ENCODE measurements around the gene ASIC4.

The ASIC4 gene

GRCh38 chr2:219499058-219499307 is 15.3 kb upstream of the ASIC4 start:
- Histone ChIP-seq H3K4me3 (ENCODE audit: extremely low read depth, insufficient read depth, low read length, poor library complexity, severe bottlenecking) (peak overlapping the region; percentile 57), H3K27ac (ENCODE audit: low read depth, low read length, severe bottlenecking) (peak overlapping the region; percentile 44), H3K36me3 (ENCODE audit: control insufficient read depth, insufficient read depth, low read length) (no peaks in the 10 kb centered on the region), H3K9me3 (ENCODE audit: control insufficient read depth, low read length) (no peaks in the 10 kb centered on the region), H3K4me1 (ENCODE audit: control insufficient read depth, insufficient read depth, low read length, poor library complexity, severe bottlenecking) (peaks cover 41% of the 10 kb centered on the region)
- WGBS, 2 experiments (ENCODE audit: insufficient coverage in 2 of 2), result 8 to 10% methylated on average over 3 of the region's 3 CpGs

- Histone ChIP-seq H3K4me1 (ENCODE audit: control insufficient read depth, insufficient read depth, low read length, poor library complexity, severe bottlenecking) (peaks cover 41% of the 10 kb centered on the region), H3K36me3 (ENCODE audit: control insufficient read depth, insufficient read depth, low read length) (no peaks in the 10 kb centered on the region), H3K27ac (ENCODE audit: low read depth, low read length, severe bottlenecking) (no peak overlapping the region), H3K9me3 (ENCODE audit: control insufficient read depth, low read length) (no peaks in the 10 kb centered on the region), H3K4me3 (ENCODE audit: extremely low read depth, insufficient read depth, low read length, poor library complexity, severe bottlenecking) (peak overlapping the region; percentile 57)
- WGBS, 2 experiments (ENCODE audit: insufficient coverage in 2 of 2), result 67 to 78% methylated on average over 1 of the region's 1 CpG
These were observed 14.7 kb upstream of the ASIC4 start for GRCh38 chr2:219499555-219499954.

- WGBS, 2 experiments (ENCODE audit: insufficient coverage in 2 of 2), result 83 to 86% methylated on average over 1 to 2 of the region's 2 CpGs
- no peak overlapping the region for H3K4me3 ChIP-seq (ENCODE audit: extremely low read depth, insufficient read depth, low read length, poor library complexity, severe bottlenecking)
- H3K36me3 ChIP-seq (ENCODE audit: control insufficient read depth, insufficient read depth, low read length), result no peaks in the 10 kb centered on the region
- peaks cover 41% of the 10 kb centered on the region for H3K4me1 ChIP-seq (ENCODE audit: control insufficient read depth, insufficient read depth, low read length, poor library complexity, severe bottlenecking)
- no peak overlapping the region for H3K27ac ChIP-seq (ENCODE audit: low read depth, low read length, severe bottlenecking)
- H3K9me3 ChIP-seq (ENCODE audit: control insufficient read depth, low read length), result no peaks in the 10 kb centered on the region
These were observed 14.1 kb upstream of the ASIC4 start for GRCh38 chr2:219500135-219500534.

GRCh38 chr2:219501849-219502248 is 12.4 kb upstream of the ASIC4 start:
- Histone ChIP-seq H3K4me1 (ENCODE audit: control insufficient read depth, insufficient read depth, low read length, poor library complexity, severe bottlenecking) (peaks cover 38% of the 10 kb centered on the region), H3K9me3 (ENCODE audit: control insufficient read depth, low read length) (no peaks in the 10 kb centered on the region), H3K27ac (ENCODE audit: low read depth, low read length, severe bottlenecking) (no peak overlapping the region), H3K36me3 (ENCODE audit: control insufficient read depth, insufficient read depth, low read length) (peaks cover 8% of the 10 kb centered on the region), H3K4me3 (ENCODE audit: extremely low read depth, insufficient read depth, low read length, poor library complexity, severe bottlenecking) (no peak overlapping the region)
- WGBS, 2 experiments (ENCODE audit: insufficient coverage in 2 of 2), result 91 to 95% methylated on average over 13 to 14 of the region's 14 CpGs

- Histone ChIP-seq H3K36me3 (ENCODE audit: control insufficient read depth, insufficient read depth, low read length) (peaks cover 11% of the 10 kb centered on the region), H3K27ac (ENCODE audit: low read depth, low read length, severe bottlenecking) (no peak overlapping the region), H3K4me3 (ENCODE audit: extremely low read depth, insufficient read depth, low read length, poor library complexity, severe bottlenecking) (no peak overlapping the region), H3K4me1 (ENCODE audit: control insufficient read depth, insufficient read depth, low read length, poor library complexity, severe bottlenecking) (peaks cover 33% of the 10 kb centered on the region), H3K9me3 (ENCODE audit: control insufficient read depth, low read length) (no peaks in the 10 kb centered on the region)
These were observed 11.7 kb upstream of the ASIC4 start for GRCh38 chr2:219502618-219503017.

- 92 to 95% methylated on average over 8 to 9 of the region's 9 CpGs for whole genome bisulfite sequencing, 2 experiments (ENCODE audit: insufficient coverage in 2 of 2)
- H3K27ac ChIP-seq (ENCODE audit: low read depth, low read length, severe bottlenecking), result no peak overlapping the region
- peaks cover 29% of the 10 kb centered on the region for H3K4me1 ChIP-seq (ENCODE audit: control insufficient read depth, insufficient read depth, low read length, poor library complexity, severe bottlenecking)
- H3K9me3 ChIP-seq (ENCODE audit: control insufficient read depth, low read length), result no peaks in the 10 kb centered on the region
- H3K4me3 ChIP-seq (ENCODE audit: extremely low read depth, insufficient read depth, low read length, poor library complexity, severe bottlenecking), result no peak overlapping the region
- H3K36me3 ChIP-seq (ENCODE audit: control insufficient read depth, insufficient read depth, low read length), result peaks cover 11% of the 10 kb centered on the region
These were observed 8.7 kb upstream of the ASIC4 start for GRCh38 chr2:219505585-219505984.

GRCh38 chr2:219506153-219506801 is 8.0 kb upstream of the ASIC4 start:
- Histone ChIP-seq H3K4me3 (ENCODE audit: extremely low read depth, insufficient read depth, low read length, poor library complexity, severe bottlenecking) (no peak overlapping the region), H3K27ac (ENCODE audit: low read depth, low read length, severe bottlenecking) (no peak overlapping the region), H3K9me3 (ENCODE audit: control insufficient read depth, low read length) (peaks cover 4% of the 10 kb centered on the region), H3K36me3 (ENCODE audit: control insufficient read depth, insufficient read depth, low read length) (peaks cover 11% of the 10 kb centered on the region), H3K4me1 (ENCODE audit: control insufficient read depth, insufficient read depth, low read length, poor library complexity, severe bottlenecking) (peaks cover 24% of the 10 kb centered on the region)
- 82 to 86% methylated on average over 17 to 23 of the region's 23 CpGs for WGBS, 2 experiments (ENCODE audit: insufficient coverage in 2 of 2)

- peaks cover 24% of the 10 kb centered on the region for H3K4me1 ChIP-seq (ENCODE audit: control insufficient read depth, insufficient read depth, low read length, poor library complexity, severe bottlenecking)
- peak overlapping the region; percentile 23 for H3K27ac ChIP-seq (ENCODE audit: low read depth, low read length, severe bottlenecking)
- H3K36me3 ChIP-seq (ENCODE audit: control insufficient read depth, insufficient read depth, low read length), result peaks cover 11% of the 10 kb centered on the region
- no peak overlapping the region for H3K4me3 ChIP-seq (ENCODE audit: extremely low read depth, insufficient read depth, low read length, poor library complexity, severe bottlenecking)
- H3K9me3 ChIP-seq (ENCODE audit: control insufficient read depth, low read length), result peaks cover 5% of the 10 kb centered on the region
- 31 to 40% methylated on average over 9 to 10 of the region's 17 CpGs for WGBS, 2 experiments (ENCODE audit: insufficient coverage in 2 of 2)
These were observed 7.3 kb upstream of the ASIC4 start for GRCh38 chr2:219506802-219507526.

GRCh38 chr2:219507581-219508443 is 6.5 kb upstream of the ASIC4 start:
- H3K4me3 ChIP-seq (ENCODE audit: extremely low read depth, insufficient read depth, low read length, poor library complexity, severe bottlenecking), result no peak overlapping the region
- WGBS, 2 experiments (ENCODE audit: insufficient coverage in 2 of 2), result 68 to 84% methylated on average over 4 to 5 of the region's 8 CpGs
- peaks cover 5% of the 10 kb centered on the region for H3K9me3 ChIP-seq (ENCODE audit: control insufficient read depth, low read length)
- no peak overlapping the region for H3K27ac ChIP-seq (ENCODE audit: low read depth, low read length, severe bottlenecking)
- H3K36me3 ChIP-seq (ENCODE audit: control insufficient read depth, insufficient read depth, low read length), result peaks cover 11% of the 10 kb centered on the region
- H3K4me1 ChIP-seq (ENCODE audit: control insufficient read depth, insufficient read depth, low read length, poor library complexity, severe bottlenecking), result peaks cover 24% of the 10 kb centered on the region

- H3K4me1 ChIP-seq (ENCODE audit: control insufficient read depth, insufficient read depth, low read length, poor library complexity, severe bottlenecking), result peaks cover 30% of the 10 kb centered on the region
- H3K4me3 ChIP-seq (ENCODE audit: extremely low read depth, insufficient read depth, low read length, poor library complexity, severe bottlenecking), result no peak overlapping the region
- H3K36me3 ChIP-seq (ENCODE audit: control insufficient read depth, insufficient read depth, low read length), result peaks cover 11% of the 10 kb centered on the region
- no peak overlapping the region for H3K27ac ChIP-seq (ENCODE audit: low read depth, low read length, severe bottlenecking)
- WGBS, 2 experiments (ENCODE audit: insufficient coverage in 2 of 2), result no CpG with 5 or more reads among the region's 4 CpGs
- peaks cover 5% of the 10 kb centered on the region for H3K9me3 ChIP-seq (ENCODE audit: control insufficient read depth, low read length)
These were observed 5.9 kb upstream of the ASIC4 start for GRCh38 chr2:219508444-219508734.
